Liver (tissue), 9 donors: ENCODE measurements around the gene PHLPP2. TPM values are rescaled to one million over a fixed set of nuclear protein-coding genes. Genes with fewer than 3 reads are reported as not detected.

Source experiments
- DNase-seq: peaks from one replicate; pipeline ENCODE4 v3.0.0-alpha.2; 2017; ENCODE audit warnings: low spot score
- H3K27ac ChIP-seq, 2 donors: one replicate each; pipeline ENCODE4 v1.7.0; 2013; ENCODE audit warnings: inconsistent platforms in 2 of 2, low read length in 2 of 2, control low read depth in 1 of 2, low read depth in 1 of 2, mild to moderate bottlenecking in 1 of 2
- H3K27me3 ChIP-seq, 4 donors: one replicate each; pipeline versions ENCODE4 v1.6.1 to v1.7.0; 2013; ENCODE audit warnings: low read length in 3 of 4, inconsistent platforms in 1 of 4, mild to moderate bottlenecking in 1 of 4, moderate library complexity in 1 of 4; ENCODE audit not compliant: control insufficient read depth in 4 of 4, insufficient read depth in 4 of 4
- H3K36me3 ChIP-seq, 4 donors: one replicate each; pipeline versions ENCODE4 v1.6.1 to v1.7.0; 2013; ENCODE audit warnings: low read length in 3 of 4, mild to moderate bottlenecking in 3 of 4, low read depth in 1 of 4, moderate library complexity in 1 of 4; ENCODE audit not compliant: control insufficient read depth in 4 of 4, insufficient read depth in 3 of 4
- H3K4me1 ChIP-seq, 4 donors: one replicate each; pipeline versions ENCODE4 v1.6.1 to v1.7.0; 2013; ENCODE audit warnings: low read length in 3 of 4, mild to moderate bottlenecking in 3 of 4, moderate library complexity in 1 of 4; ENCODE audit not compliant: control insufficient read depth in 4 of 4, insufficient read depth in 4 of 4
- H3K4me3 ChIP-seq, 3 donors: one replicate each; pipeline versions ENCODE4 v1.6.1 to v1.7.0; 2013; ENCODE audit warnings: low read length in 3 of 3, control low read depth in 1 of 3, low read depth in 1 of 3, mild to moderate bottlenecking in 1 of 3
- H3K9ac ChIP-seq, 2 donors: one replicate each; pipeline ENCODE4 v1.7.0; 2013; ENCODE audit warnings: low read length in 2 of 2, mild to moderate bottlenecking in 2 of 2, moderate library complexity in 2 of 2, control low read depth in 1 of 2, low read depth in 1 of 2
- H3K9me3 ChIP-seq, 4 donors: one replicate each; pipeline versions ENCODE4 v1.6.1 to v1.7.0; 2013; ENCODE audit warnings: low read length in 3 of 4; ENCODE audit not compliant: control insufficient read depth in 4 of 4
- FOXA2 ChIP-seq: IDR thresholded peaks from 2 replicates; pipeline ENCODE4 v1.6.1; 2016; ENCODE audit warnings: antibody characterized with exemption
- GABPA ChIP-seq, 2 donors: IDR thresholded peaks in 1 of 2; conservative IDR thresholded peaks in 1 of 2; 2 replicates each; pipeline ENCODE4 v1.6.1; 2016; ENCODE audit warnings: antibody characterized with exemption in 2 of 2, mild to moderate bottlenecking in 1 of 2, moderate library complexity in 1 of 2
- HNF4A ChIP-seq, 2 donors: conservative IDR thresholded peaks; 2 replicates each; pipeline ENCODE4 v1.6.1; 2016; ENCODE audit warnings: antibody characterized with exemption in 2 of 2, mild to moderate bottlenecking in 2 of 2
- SP1 ChIP-seq: IDR thresholded peaks from 2 replicates; pipeline ENCODE4 v1.6.1; 2018; ENCODE audit warnings: antibody characterized with exemption, mild to moderate bottlenecking
- TAF1 ChIP-seq: conservative IDR thresholded peaks from 2 replicates; pipeline ENCODE4 v1.6.1; 2016; ENCODE audit warnings: antibody characterized with exemption, mild to moderate bottlenecking
- WGBS: extraction: QIAGEN DNeasy Blood & Tissue Kit; methylation state at CpG from one replicate; pipeline ENCODE4 v1.1.7; 2013; 5-methylcytosine and 5-hydroxymethylcytosine counted together
- polyA plus RNA-seq, 2 donors: library from polyadenylated mRNA; stranded (reverse) in 1 of 2; unstranded in 1 of 2; fragments of 200-250 nt in 1 of 2; fragments of >200 nt in 1 of 2; fragmentation: Nextera tagmentation in 1 of 2; extraction: Ambion mirVana in 1 of 2; gene quantifications; one replicate each; pipeline versions ENCODE4 v1.2.1 to v1.2.3, GENCODE V29; 2013 to 2015
- total RNA-seq, 2 donors: library from RNA; depleted of rRNA; stranded (reverse); fragments of >200 nt; gene quantifications; one replicate each; pipeline ENCODE4 v1.2.3, GENCODE V29; 2014
- TF ChIP-seq, protein P1 (sequence below): IDR thresholded peaks from 2 replicates; pipeline ENCODE4 v1.6.1; 2016; ENCODE audit warnings: antibody characterized with exemption, mild to moderate bottlenecking
- donor health status: healthy.
- donor health status: healthy.
- donor health status: healthy.
- donor health status: healthy.
- donor health status: healthy.

PHLPP2 gene
- total and polyA plus RNA-seq, 4 donors, result 1.2 to 7.8 (median 3.9) TPM

- TF ChIP-seq, protein P1, sequence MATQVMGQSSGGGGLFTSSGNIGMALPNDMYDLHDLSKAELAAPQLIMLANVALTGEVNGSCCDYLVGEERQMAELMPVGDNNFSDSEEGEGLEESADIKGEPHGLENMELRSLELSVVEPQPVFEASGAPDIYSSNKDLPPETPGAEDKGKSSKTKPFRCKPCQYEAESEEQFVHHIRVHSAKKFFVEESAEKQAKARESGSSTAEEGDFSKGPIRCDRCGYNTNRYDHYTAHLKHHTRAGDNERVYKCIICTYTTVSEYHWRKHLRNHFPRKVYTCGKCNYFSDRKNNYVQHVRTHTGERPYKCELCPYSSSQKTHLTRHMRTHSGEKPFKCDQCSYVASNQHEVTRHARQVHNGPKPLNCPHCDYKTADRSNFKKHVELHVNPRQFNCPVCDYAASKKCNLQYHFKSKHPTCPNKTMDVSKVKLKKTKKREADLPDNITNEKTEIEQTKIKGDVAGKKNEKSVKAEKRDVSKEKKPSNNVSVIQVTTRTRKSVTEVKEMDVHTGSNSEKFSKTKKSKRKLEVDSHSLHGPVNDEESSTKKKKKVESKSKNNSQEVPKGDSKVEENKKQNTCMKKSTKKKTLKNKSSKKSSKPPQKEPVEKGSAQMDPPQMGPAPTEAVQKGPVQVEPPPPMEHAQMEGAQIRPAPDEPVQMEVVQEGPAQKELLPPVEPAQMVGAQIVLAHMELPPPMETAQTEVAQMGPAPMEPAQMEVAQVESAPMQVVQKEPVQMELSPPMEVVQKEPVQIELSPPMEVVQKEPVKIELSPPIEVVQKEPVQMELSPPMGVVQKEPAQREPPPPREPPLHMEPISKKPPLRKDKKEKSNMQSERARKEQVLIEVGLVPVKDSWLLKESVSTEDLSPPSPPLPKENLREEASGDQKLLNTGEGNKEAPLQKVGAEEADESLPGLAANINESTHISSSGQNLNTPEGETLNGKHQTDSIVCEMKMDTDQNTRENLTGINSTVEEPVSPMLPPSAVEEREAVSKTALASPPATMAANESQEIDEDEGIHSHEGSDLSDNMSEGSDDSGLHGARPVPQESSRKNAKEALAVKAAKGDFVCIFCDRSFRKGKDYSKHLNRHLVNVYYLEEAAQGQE, result no peak
Measured at GRCh38 chr16:71666928-71667707, 57.4 kb downstream of the PHLPP2 start (continued).

- H3K9me3 ChIP-seq, result no peaks in the 10 kb centered on the region
- no peak for DNase-seq
- peaks cover 0 to 22% (median 11%) of the 10 kb centered on the region in 4 donors for H3K4me1 ChIP-seq
- H3K36me3 ChIP-seq, result peaks cover 0 to 3% (median 0%) of the 10 kb centered on the region in 4 donors
- TF ChIP-seq HNF4A (conservative IDR thresholded peaks at IDR 0.05) (peak in 1 of 2 donors; percentile 57), GABPA (IDR thresholded peaks at IDR 0.05 in 1 of 2, conservative IDR thresholded peaks at IDR 0.05 in 1 of 2) (no peak)
- no peak overlapping the region for H3K4me3 ChIP-seq
- H3K27me3 ChIP-seq, result no peaks in the 10 kb centered on the region
- H3K9ac ChIP-seq, result peak overlapping the region in 1 of 2 donors; percentile 56
- 84% methylated on average over 1 of the region's 1 CpG for WGBS
- peak overlapping the region; percentile 67 to 83 for H3K27ac ChIP-seq
Measured at GRCh38 chr16:71666264-71666663, 58.2 kb downstream of the PHLPP2 start.

DNA sequence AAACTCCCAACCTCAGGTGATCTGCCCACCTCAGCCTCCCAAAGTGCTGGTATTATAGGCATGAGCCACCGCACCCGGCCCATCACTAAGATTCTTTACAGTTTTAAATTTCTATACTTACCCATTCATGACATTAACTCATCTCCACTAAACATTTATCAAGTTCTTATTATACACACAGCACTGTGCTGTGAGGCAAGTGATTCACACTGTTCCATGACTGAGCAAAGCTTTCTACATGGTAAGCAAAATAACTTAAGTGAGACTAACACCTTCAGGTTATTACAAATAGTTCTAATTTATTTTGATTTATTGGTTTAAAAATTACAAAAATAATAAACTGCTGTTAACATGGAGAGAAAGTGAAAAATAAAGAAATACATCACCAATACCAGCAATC is 65.0 kb downstream of the PHLPP2 start:
- Histone ChIP-seq H3K4me3 (no peak overlapping the region), H3K4me1 (no peaks in the 10 kb centered on the region), H3K9ac (no peak overlapping the region), H3K36me3 (peaks cover 1 to 20% (median 8%) of the 10 kb centered on the region in 4 donors), H3K9me3 (no peaks in the 10 kb centered on the region), H3K27me3 (no peaks in the 10 kb centered on the region), H3K27ac (no peak overlapping the region)
- TF ChIP-seq TAF1 (no peak), SP1 (no peak), FOXA2 (no peak)
- TF ChIP-seq, protein P1, result no peak
- no peak for DNase-seq
- 100% methylated on average over 2 of the region's 2 CpGs for WGBS
